Urinary bladder (tissue), 4 donors: ENCODE results near the gene MAP2K3. TPM values are rescaled to one million over a fixed set of nuclear protein-coding genes. Genes with fewer than 3 reads are reported as not detected.
"Not testable (repeated sequence)": the region's sequence is repeated elsewhere in the genome, so short reads cannot be mapped to it uniquely, and the experiment has no call there.

Source experiments
- DNase-seq: peaks from one replicate; pipeline ENCODE4 v3.0.0-alpha.2; 2015; ENCODE audit errors: extremely low spot score
- H3K27ac ChIP-seq: one replicate; pipeline ENCODE4 v1.5.1; 2013; ENCODE audit warnings: low read depth, mild to moderate bottlenecking, moderate library complexity
- H3K36me3 ChIP-seq: one replicate; pipeline ENCODE4 v1.6.1; 2013; ENCODE audit warnings: mild to moderate bottlenecking, moderate library complexity; ENCODE audit not compliant: insufficient read depth
- H3K4me1 ChIP-seq: one replicate; pipeline ENCODE4 v1.6.1; 2013; ENCODE audit warnings: mild to moderate bottlenecking, moderate library complexity; ENCODE audit not compliant: insufficient read depth
- H3K4me3 ChIP-seq: one replicate; pipeline ENCODE4 v1.5.1; 2013; ENCODE audit warnings: low read depth, low read length
- WGBS: extraction: QIAGEN DNeasy Blood & Tissue Kit; methylation state at CpG from one replicate; pipeline ENCODE4 v1.1.7; 2013; 5-methylcytosine and 5-hydroxymethylcytosine counted together
- polyA plus RNA-seq: library from polyadenylated mRNA; stranded (reverse); fragments of 200-250 nt; gene quantifications from one replicate; pipeline ENCODE4 v1.2.3, GENCODE V29; 2013
- total RNA-seq: library from RNA; depleted of rRNA; stranded (reverse); fragments of >200 nt; gene quantifications from one replicate; pipeline ENCODE4 v1.2.3, GENCODE V29; 2014
- donor health status: healthy with polysubstance abuse.
- donor health status: healthy.

MAP2K3 gene
- total and polyA plus RNA-seq, 2 donors, result 8.3 to 33.5 TPM

DNA sequence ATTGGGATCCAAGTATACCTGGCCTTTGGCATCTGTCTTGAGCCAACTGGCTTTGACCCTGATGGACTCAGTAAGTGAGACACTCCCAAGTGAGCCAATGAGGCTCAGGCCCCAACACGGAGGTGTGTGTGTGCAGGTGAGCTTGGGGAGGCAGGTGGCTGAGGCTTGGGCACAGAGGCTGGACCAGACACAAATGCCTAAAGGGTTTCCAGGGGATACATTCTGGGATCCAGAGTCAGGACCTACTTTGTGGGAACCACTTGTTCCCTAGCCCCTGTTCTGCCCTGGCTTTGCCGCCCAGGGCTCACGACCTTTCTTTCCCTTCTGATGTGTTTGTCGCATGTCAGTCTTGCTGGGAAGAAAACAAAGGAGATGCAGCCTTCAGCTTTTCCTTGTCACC, 56.8 kb downstream of the MAP2K3 start:
- H3K4me1 ChIP-seq, result not testable (repeated sequence)

DNA sequence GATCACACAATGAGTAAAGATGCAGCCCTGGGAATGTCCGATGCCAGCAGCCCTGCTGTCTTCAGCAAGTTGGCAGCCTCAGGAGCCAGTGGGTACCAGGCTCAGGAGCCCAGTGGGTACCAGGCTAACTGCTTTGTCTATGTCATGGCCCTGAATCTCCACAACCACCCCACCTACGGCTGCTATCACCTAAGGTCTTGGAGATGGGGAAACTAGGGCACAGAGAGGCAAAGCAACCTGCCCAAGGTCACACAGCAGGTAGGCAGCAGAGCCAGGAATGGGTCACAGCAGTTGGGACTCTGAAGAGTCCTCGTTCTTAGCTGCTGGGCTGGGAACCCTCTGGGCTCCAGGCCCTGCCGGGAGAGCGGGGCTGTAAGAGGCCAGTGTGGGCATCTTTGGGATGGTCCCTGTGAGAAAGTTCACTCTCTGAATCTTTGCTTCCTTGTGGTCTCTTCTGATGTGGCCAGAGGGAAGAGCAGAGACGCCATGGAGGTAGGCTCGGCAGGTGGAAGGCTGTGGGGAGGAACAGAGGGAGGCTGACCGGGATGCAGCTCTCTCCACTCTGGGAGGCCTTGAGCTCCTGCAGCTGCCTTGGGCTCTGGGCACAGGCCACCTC, 57.5 kb downstream of the MAP2K3 start:
- DNase-seq, H3K4me1 ChIP-seq, H3K4me3 ChIP-seq, H3K36me3 ChIP-seq, H3K27ac ChIP-seq: not testable (repeated sequence)
- WGBS, result 75% methylated on average over 8 of the region's 8 CpGs

More for the DNA sequence above, 56.8 kb downstream of the MAP2K3 start:
- H3K4me3 ChIP-seq, H3K36me3 ChIP-seq, DNase-seq, H3K27ac ChIP-seq: not testable (repeated sequence)
- WGBS, result 70% methylated on average over 4 of the region's 4 CpGs

GRCh38 chr17:21343061-21343949, 58.8 kb downstream of the MAP2K3 start:
- not testable (repeated sequence) for H3K4me1 ChIP-seq, H3K4me3 ChIP-seq, DNase-seq, H3K27ac ChIP-seq, H3K36me3 ChIP-seq
- WGBS, result 63% methylated on average over 10 of the region's 11 CpGs

DNA sequence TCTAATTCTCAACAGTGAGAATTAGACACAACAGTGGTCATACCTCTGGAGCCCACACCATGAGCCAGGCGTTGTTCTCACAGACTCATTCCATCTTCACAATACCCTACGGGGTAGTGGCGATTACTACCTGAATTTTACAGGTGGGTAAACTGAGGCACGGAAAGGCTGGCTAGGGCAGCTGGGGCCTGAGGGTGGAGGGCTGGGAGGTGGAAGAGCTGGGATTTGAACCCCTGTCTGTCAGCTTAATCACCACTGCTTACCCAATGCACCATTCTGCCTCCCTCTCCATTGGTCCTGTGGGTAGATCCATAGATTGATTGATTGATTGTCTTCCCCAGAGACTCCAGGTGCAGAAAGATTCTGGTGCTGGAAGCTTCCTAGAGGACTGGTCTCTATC, 60.3 kb downstream of the MAP2K3 start:
- not testable (repeated sequence) for H3K36me3 ChIP-seq, DNase-seq, H3K4me3 ChIP-seq, H3K27ac ChIP-seq, H3K4me1 ChIP-seq
- 72% methylated on average over 4 of the region's 4 CpGs for WGBS

DNA sequence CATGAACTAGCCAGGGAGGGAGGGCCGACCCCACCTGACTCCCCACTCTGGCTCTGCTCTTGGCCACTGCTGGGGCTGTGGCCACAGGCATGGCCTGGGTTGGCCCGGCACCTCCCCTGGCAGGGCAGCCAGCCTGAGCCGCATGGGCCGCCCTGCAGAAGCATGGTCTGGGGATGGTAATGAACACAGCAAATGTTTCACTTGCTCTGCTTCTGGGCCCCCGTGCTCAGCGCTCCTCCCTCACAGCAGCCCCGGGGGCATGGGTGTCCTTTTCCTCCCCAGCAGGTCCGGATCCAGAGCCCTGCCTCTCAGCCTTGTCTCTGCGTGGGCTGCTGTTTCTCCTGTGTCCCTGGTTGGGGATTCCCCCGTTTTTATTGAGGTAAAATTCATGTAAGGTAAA, 60.7 kb downstream of the MAP2K3 start:
- no peaks in the 10 kb centered on the region for H3K36me3 ChIP-seq
- 73% methylated on average over 10 of the region's 10 CpGs for WGBS
- DNase-seq, result no peak
- no peaks in the 10 kb centered on the region for H3K4me1 ChIP-seq
- no peak overlapping the region for H3K27ac ChIP-seq
- H3K4me3 ChIP-seq, result no peak overlapping the region

GRCh38 chr17:21346107-21346506, 61.6 kb downstream of the MAP2K3 start:
- not testable (repeated sequence) for H3K36me3 ChIP-seq, H3K4me1 ChIP-seq, H3K4me3 ChIP-seq, H3K27ac ChIP-seq, DNase-seq
- no CpG with 5 or more reads among the region's 2 CpGs for WGBS

- H3K4me1 ChIP-seq, DNase-seq, H3K36me3 ChIP-seq, H3K27ac ChIP-seq, H3K4me3 ChIP-seq: not testable (repeated sequence)
- WGBS, result 49% methylated on average over 10 of the region's 10 CpGs
Measured at GRCh38 chr17:21346651-21347250, 62.2 kb downstream of the MAP2K3 start.

DNA sequence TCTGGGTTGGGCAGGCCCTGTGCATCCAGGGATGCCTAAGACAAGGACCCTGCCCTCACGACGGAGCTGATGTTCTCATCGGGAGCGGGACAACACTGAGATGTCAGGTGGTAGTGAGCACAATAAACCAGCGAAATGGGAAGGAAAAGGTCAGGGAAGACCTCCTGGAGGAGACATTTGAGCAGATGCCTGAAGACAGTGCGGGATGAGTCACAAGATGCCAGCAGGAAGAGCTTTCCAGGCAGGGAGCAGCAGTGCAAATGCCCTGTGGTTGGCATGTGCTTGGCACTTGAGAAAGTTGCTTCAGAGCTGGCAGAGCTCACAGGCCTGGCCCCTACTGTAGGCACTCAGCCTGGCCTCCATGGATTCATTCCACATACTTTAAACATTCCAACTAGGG, 63.1 kb downstream of the MAP2K3 start:
- H3K4me3 ChIP-seq, H3K36me3 ChIP-seq, DNase-seq, H3K4me1 ChIP-seq, H3K27ac ChIP-seq: not testable (repeated sequence)
- WGBS, result no CpG with 5 or more reads among the region's 6 CpGs

- 87% methylated on average over 9 of the region's 14 CpGs for WGBS
- not testable (repeated sequence) for H3K27ac ChIP-seq, H3K36me3 ChIP-seq, DNase-seq, H3K4me3 ChIP-seq, H3K4me1 ChIP-seq
Measured at GRCh38 chr17:21348081-21348925, 63.8 kb downstream of the MAP2K3 start.

- WGBS, result 75% methylated on average over 5 of the region's 7 CpGs
- H3K4me3 ChIP-seq, H3K27ac ChIP-seq, H3K36me3 ChIP-seq, H3K4me1 ChIP-seq, DNase-seq: not testable (repeated sequence)
Measured at GRCh38 chr17:21348926-21349261, 64.4 kb downstream of the MAP2K3 start.

- WGBS, result 71% methylated on average over 5 of the region's 6 CpGs
- not testable (repeated sequence) for H3K4me3 ChIP-seq, H3K36me3 ChIP-seq, H3K4me1 ChIP-seq, DNase-seq, H3K27ac ChIP-seq
Measured at GRCh38 chr17:21349358-21350050, 65.0 kb downstream of the MAP2K3 start.

DNA sequence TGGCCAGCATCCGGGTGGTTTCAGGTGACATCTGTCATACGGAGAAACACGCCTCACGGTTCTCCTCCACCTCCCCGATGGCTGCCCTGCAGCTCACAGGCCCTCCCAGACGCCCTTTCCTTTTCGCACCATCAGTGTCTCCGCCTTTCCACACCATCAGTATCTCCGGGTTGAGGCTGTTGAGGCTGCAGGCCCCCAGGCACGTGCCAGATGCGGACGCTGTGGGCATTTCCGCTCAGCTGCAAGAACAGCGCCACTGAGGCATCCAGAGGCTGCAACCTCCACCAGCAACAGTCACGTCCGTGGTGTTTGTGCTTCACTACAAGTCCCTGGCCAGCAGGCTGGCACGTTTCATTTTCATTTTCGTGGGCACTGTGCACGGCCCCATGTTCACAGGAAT, 66.0 kb downstream of the MAP2K3 start:
- H3K4me1 ChIP-seq, DNase-seq, H3K36me3 ChIP-seq, H3K27ac ChIP-seq, H3K4me3 ChIP-seq: not testable (repeated sequence)
- 82% methylated on average over 19 of the region's 19 CpGs for WGBS
